ENCODE data around the gene AP3B2. TPM values are rescaled to one million over a fixed set of nuclear protein-coding genes. Genes with fewer than 3 reads are reported as not detected.

The AP3B2 gene
- total RNA-seq, 4 donors from 2014 or later, result 1.3 to 6.2 (median 2.4) TPM

DNA sequence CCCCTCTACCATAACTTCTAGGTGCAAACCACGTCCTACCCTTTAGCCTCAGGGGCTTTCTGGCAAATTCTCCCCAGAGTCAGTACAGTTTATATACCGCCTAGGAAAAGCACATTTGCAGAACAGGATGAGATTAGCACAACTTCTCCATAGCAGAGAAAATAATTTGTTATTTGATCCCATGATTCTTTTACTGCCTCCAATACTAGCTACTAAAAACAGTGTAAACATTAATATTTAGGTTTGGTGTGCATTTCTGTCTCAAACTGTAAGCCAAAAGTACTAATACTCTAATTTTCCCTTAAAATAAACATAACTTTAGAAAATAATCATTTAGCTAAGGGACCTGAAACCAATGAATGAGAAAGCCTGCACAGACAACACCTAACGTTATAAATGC lies 67.0 kb downstream of the AP3B2 start:
- no peak for DNase-seq (ENCODE audit: low spot score in 2 of 2)
- WGBS, 2 donors, result 57 to 60% methylated on average over 3 of the region's 3 CpGs
- intact Hi-C loops (cut with DNase I; ENCODE audit: low total_unique reads), result no loop called here
- no peak overlapping the region for H3K4me3 ChIP-seq (ENCODE audit: low read depth, poor library complexity, severe bottlenecking)
- TF ChIP-seq CTCF (IDR thresholded peaks at IDR 0.05), result no peak

GRCh38 chr15:82641129-82641798 lies 68.4 kb downstream of the AP3B2 start:
- TF ChIP-seq CTCF (IDR thresholded peaks at IDR 0.05) (no peak), POLR2A (IDR thresholded peaks at IDR 0.05) (no peak)
- WGBS, 2 donors, result 35 to 56% methylated on average over 2 of the region's 2 CpGs
- H3K4me3 ChIP-seq (ENCODE audit: low read depth, poor library complexity, severe bottlenecking), result no peak overlapping the region
- intact Hi-C loops (cut with DNase I; ENCODE audit: low total_unique reads), result no loop called here
- no peak for DNase-seq (ENCODE audit: low spot score in 2 of 2)

GRCh38 chr15:82640672-82641071 lies 69.0 kb downstream of the AP3B2 start:
- TF ChIP-seq CTCF (IDR thresholded peaks at IDR 0.05), result no peak
- TF ChIP-seq POLR2A (IDR thresholded peaks at IDR 0.05), result no peak
- no peak for DNase-seq (ENCODE audit: low spot score in 2 of 2)
- H3K4me3 ChIP-seq (ENCODE audit: low read depth, poor library complexity, severe bottlenecking), result no peak overlapping the region
- WGBS, 2 donors, result 81 to 82% methylated on average over 3 of the region's 3 CpGs
- intact Hi-C loops (cut with DNase I; ENCODE audit: low total_unique reads), result no loop called here

DNA sequence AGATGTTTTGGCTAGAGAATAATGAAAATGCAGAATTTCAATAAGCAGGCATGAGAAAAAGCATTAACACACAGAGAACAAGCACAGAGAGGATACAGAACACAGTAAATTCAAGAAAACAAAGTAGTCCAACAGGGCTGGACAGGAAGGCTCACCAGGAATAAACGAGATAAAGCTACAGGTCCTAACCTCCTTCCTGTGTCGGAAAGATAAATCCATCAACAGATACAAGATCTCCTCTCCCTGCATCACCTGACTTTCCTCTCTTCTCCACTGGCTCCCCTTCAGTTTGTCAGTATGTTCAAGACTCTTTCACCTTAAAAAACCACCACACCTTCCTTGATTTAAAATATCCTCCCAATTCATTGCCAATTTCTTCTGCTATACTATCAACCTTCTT lies 73.9 kb downstream of the AP3B2 start:
- no peak for DNase-seq (ENCODE audit: low spot score in 2 of 2)
- TF ChIP-seq POLR2A (IDR thresholded peaks at IDR 0.05) (no peak), CTCF (IDR thresholded peaks at IDR 0.05) (no peak)
- H3K4me3 ChIP-seq (ENCODE audit: low read depth, poor library complexity, severe bottlenecking), result no peak overlapping the region
- WGBS, 2 donors, result 52 to 64% methylated on average over 2 of the region's 2 CpGs
- intact Hi-C loops (cut with DNase I; ENCODE audit: low total_unique reads), result no loop called here

GRCh38 chr15:82630033-82630432 lies 79.6 kb downstream of the AP3B2 start:
- TF ChIP-seq POLR2A (IDR thresholded peaks at IDR 0.05) (no peak), CTCF (IDR thresholded peaks at IDR 0.05) (no peak)
- 62 to 79% methylated on average over 4 of the region's 4 CpGs for WGBS, 2 donors
- no peak overlapping the region for H3K4me3 ChIP-seq (ENCODE audit: low read depth, poor library complexity, severe bottlenecking)
- DNase-seq (ENCODE audit: low spot score in 2 of 2), result no peak
- intact Hi-C loops (cut with DNase I; ENCODE audit: low total_unique reads), result no loop called here

DNA sequence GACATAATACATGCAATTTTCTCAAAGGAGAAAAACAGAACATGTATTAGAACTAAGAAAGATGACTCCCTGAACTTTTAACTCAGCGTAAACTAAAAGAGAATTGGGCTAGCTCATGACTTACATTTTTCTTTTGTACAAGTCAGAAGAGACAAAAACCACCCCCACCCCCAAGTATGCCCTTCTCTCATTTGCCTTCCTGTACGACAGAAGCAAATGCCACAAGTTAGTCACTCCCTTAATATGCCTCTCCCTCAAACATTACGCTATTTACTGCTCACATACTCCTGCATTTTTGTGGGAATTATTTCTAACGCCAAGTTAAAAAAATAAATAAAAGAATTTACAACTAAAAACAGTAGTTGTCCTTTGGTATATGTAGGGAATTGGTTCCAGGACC lies 84.5 kb downstream of the AP3B2 start:
- H3K4me3 ChIP-seq (ENCODE audit: low read depth, poor library complexity, severe bottlenecking), result no peak overlapping the region
- TF ChIP-seq POLR2A (IDR thresholded peaks at IDR 0.05) (no peak), CTCF (IDR thresholded peaks at IDR 0.05) (no peak)
- intact Hi-C loops (cut with DNase I; ENCODE audit: low total_unique reads), result no loop called here
- WGBS, 2 donors, result 82 to 86% methylated on average over 4 of the region's 4 CpGs
- DNase-seq (ENCODE audit: low spot score in 2 of 2), result no peak
